PFSK-1 (cell line): ENCODE measurements around the gene C1orf105.

Experiments used
- POLR2AphosphoS5 ChIP-seq: IDR thresholded peaks from 2 replicates; pipeline ENCODE4 v1.6.1; 2012; ENCODE audit warnings: low read depth, mild to moderate bottlenecking, control low read depth, low read length, moderate library complexity
- SIN3A ChIP-seq: IDR thresholded peaks from 2 replicates; pipeline ENCODE4 v1.6.1; 2012; ENCODE audit warnings: mild to moderate bottlenecking, low read length, moderate library complexity, borderline replicate concordance; ENCODE audit not compliant: insufficient read depth
- TAF1 ChIP-seq: IDR thresholded peaks from 2 replicates; pipeline ENCODE4 v1.6.1; 2012; ENCODE audit warnings: low read length, control low read depth, borderline replicate concordance; ENCODE audit not compliant: insufficient read depth
- TF ChIP-seq, protein P1 (sequence below), 2 experiments: IDR thresholded peaks; 2 replicates each; pipeline versions ENCODE4 v1.6.1 to v1.8.0; 2011 to 2012; ENCODE audit warnings: low read depth in 2 of 2, low read length in 2 of 2, control low read depth in 1 of 2, inconsistent platforms in 1 of 2, mild to moderate bottlenecking in 1 of 2, moderate library complexity in 1 of 2; ENCODE audit not compliant: insufficient read depth in 1 of 2

DNA sequence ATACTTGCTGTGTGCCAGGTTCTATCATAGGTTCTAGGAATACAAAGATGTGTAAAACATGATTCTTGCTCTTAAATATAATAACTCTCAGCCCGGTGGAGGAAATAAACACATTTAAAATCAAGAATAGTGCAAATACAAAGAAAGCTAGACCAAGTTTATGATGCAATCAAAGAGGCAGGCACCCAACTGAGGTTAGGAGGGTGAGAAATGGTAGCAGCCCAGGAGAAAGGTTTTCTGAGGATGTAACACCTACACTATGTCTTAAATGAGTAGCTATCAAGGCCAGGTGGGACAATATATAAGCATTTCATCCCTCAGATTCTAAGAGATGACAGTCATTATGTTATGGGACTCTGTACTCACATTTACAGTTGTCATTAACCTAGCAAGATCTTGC is 33.1 kb downstream of the C1orf105 start:
- no peak for TF ChIP-seq POLR2AphosphoS5
- no peak for TF ChIP-seq TAF1
- TF ChIP-seq, protein P1, sequence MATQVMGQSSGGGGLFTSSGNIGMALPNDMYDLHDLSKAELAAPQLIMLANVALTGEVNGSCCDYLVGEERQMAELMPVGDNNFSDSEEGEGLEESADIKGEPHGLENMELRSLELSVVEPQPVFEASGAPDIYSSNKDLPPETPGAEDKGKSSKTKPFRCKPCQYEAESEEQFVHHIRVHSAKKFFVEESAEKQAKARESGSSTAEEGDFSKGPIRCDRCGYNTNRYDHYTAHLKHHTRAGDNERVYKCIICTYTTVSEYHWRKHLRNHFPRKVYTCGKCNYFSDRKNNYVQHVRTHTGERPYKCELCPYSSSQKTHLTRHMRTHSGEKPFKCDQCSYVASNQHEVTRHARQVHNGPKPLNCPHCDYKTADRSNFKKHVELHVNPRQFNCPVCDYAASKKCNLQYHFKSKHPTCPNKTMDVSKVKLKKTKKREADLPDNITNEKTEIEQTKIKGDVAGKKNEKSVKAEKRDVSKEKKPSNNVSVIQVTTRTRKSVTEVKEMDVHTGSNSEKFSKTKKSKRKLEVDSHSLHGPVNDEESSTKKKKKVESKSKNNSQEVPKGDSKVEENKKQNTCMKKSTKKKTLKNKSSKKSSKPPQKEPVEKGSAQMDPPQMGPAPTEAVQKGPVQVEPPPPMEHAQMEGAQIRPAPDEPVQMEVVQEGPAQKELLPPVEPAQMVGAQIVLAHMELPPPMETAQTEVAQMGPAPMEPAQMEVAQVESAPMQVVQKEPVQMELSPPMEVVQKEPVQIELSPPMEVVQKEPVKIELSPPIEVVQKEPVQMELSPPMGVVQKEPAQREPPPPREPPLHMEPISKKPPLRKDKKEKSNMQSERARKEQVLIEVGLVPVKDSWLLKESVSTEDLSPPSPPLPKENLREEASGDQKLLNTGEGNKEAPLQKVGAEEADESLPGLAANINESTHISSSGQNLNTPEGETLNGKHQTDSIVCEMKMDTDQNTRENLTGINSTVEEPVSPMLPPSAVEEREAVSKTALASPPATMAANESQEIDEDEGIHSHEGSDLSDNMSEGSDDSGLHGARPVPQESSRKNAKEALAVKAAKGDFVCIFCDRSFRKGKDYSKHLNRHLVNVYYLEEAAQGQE (IDR thresholded peaks at IDR 0.05; ENCODE audit: insufficient read depth in 1 of 2, low read depth in 2 of 2, low read length in 2 of 2), result no peak
- no peak for TF ChIP-seq SIN3A
